A673 (cell line): ENCODE measurements around the gene MFAP3L. TPM values are rescaled to one million over a fixed set of nuclear protein-coding genes. Genes with fewer than 3 reads are reported as not detected.

Experiments used
- BruUV-seq: library from RNA; stranded (reverse); fragments of 400-500 nt; replicated peaks from 2 replicates; lab custom pipeline; 2021; lab: Mats Ljungman, UMichigan
- CTCF ChIA-PET: fragments of 300-600 bp; sonication (Branson Sonifier 250); formaldehyde crosslinking; loops from one replicate; lab custom pipeline; 2022; ENCODE audit warnings: antibody characterized with exemption; lab: Charles Lee
- POLR2A ChIA-PET: fragments of 300-600 bp; sonication (Branson Sonifier 250); formaldehyde crosslinking; loops from one replicate; lab custom pipeline; 2022; ENCODE audit warnings: antibody characterized with exemption; ENCODE audit not compliant: low non-redundant PET; lab: Charles Lee
- DNase-seq: peaks from one replicate; pipeline ENCODE4 v3.0.0-alpha.2; 2015; ENCODE audit warnings: low spot score
- H3K27ac ChIP-seq: fragments of 200-600 bp; sonication (generic); 2 replicates; pipeline ENCODE4 v1.5.1; 2016; ENCODE audit warnings: mixed run types, low read depth, mild to moderate bottlenecking, mixed read lengths, antibody characterized with exemption, low read length; ENCODE audit not compliant: poor library complexity, severe bottlenecking
- H3K27me3 ChIP-seq: fragments of 200-600 bp; sonication (generic); replicated peaks from 2 replicates; pipeline ENCODE4 v1.6.1; 2017; ENCODE audit warnings: mixed run types, low read depth, mild to moderate bottlenecking, mixed read lengths, antibody characterized with exemption, low read length; ENCODE audit not compliant: insufficient read depth, poor library complexity
- H3K36me3 ChIP-seq: fragments of 200-600 bp; sonication (generic); 2 replicates; pipeline ENCODE4 v1.6.1; 2016; ENCODE audit warnings: mixed run types, mild to moderate bottlenecking, mixed read lengths, antibody characterized with exemption, low read length; ENCODE audit not compliant: insufficient read depth, poor library complexity, severe bottlenecking
- H3K4me1 ChIP-seq: fragments of 200-600 bp; sonication (generic); 2 replicates; pipeline ENCODE4 v1.6.1; 2017; ENCODE audit warnings: mixed run types, mild to moderate bottlenecking, mixed read lengths, antibody characterized with exemption, low read length; ENCODE audit not compliant: insufficient read depth, poor library complexity, severe bottlenecking
- H3K4me3 ChIP-seq: fragments of 200-600 bp; sonication (generic); 2 replicates; pipeline ENCODE4 v1.5.1; 2016; ENCODE audit warnings: low read depth, mixed run types, mild to moderate bottlenecking, mixed read lengths, low read length; ENCODE audit not compliant: poor library complexity, severe bottlenecking
- H3K9me3 ChIP-seq: fragments of 200-600 bp; sonication (generic); 2 replicates; pipeline ENCODE4 v1.6.1; 2016; ENCODE audit warnings: mixed run types, low read depth, mild to moderate bottlenecking, mixed read lengths, antibody characterized with exemption, low read length; ENCODE audit not compliant: poor library complexity, severe bottlenecking
- EZH2 ChIP-seq: fragments of 200-600 bp; sonication (generic); IDR thresholded peaks from 2 replicates; pipeline ENCODE4 v1.6.1; 2017; ENCODE audit warnings: borderline replicate concordance, low read depth, mild to moderate bottlenecking, mixed read lengths, antibody characterized with exemption, low read length; ENCODE audit not compliant: poor library complexity, severe bottlenecking
- intact Hi-C: fragments of 100-400 bp; cut with micrococcal nuclease; formaldehyde crosslinking; loops from one replicate; pipeline ENCODE4 v1.10.0; 2022; ENCODE audit not compliant: unreplicated experiment
- total RNA-seq: library from RNA; stranded (reverse); gene quantifications from 2 replicates; pipeline ENCODE4 v1.2.3, GENCODE V29; 2021
- TF ChIP-seq, protein P1 (sequence below): fragments of 300-800, 200-600 bp; sonication (generic); conservative IDR thresholded peaks from 2 replicates; pipeline ENCODE4 v1.5.1; 2017; ENCODE audit warnings: low read depth, mild to moderate bottlenecking, antibody characterized with exemption, low read length, moderate library complexity, mixed read lengths

The MFAP3L gene
- total RNA-seq, 1 experiment from 2014 or later, result 7.6 TPM

GRCh38 chr4:169963998-169964397 lies 62.2 kb downstream of the MFAP3L start:
- DNase-seq, result no peak
- intact Hi-C loops, result no loop called here
- H3K36me3 ChIP-seq, result no peaks in the 10 kb centered on the region
- no peak overlapping the region for H3K4me3 ChIP-seq
- BruUV-seq, result no TSS peak
- H3K27me3 ChIP-seq, result no peaks in the 10 kb centered on the region
- TF ChIP-seq EZH2, result no peak
- TF ChIP-seq, protein P1, sequence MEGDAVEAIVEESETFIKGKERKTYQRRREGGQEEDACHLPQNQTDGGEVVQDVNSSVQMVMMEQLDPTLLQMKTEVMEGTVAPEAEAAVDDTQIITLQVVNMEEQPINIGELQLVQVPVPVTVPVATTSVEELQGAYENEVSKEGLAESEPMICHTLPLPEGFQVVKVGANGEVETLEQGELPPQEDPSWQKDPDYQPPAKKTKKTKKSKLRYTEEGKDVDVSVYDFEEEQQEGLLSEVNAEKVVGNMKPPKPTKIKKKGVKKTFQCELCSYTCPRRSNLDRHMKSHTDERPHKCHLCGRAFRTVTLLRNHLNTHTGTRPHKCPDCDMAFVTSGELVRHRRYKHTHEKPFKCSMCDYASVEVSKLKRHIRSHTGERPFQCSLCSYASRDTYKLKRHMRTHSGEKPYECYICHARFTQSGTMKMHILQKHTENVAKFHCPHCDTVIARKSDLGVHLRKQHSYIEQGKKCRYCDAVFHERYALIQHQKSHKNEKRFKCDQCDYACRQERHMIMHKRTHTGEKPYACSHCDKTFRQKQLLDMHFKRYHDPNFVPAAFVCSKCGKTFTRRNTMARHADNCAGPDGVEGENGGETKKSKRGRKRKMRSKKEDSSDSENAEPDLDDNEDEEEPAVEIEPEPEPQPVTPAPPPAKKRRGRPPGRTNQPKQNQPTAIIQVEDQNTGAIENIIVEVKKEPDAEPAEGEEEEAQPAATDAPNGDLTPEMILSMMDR, result no peak
- H3K27ac ChIP-seq, result no peak overlapping the region
- H3K4me1 ChIP-seq, result no peaks in the 10 kb centered on the region
- ChIA-PET POLR2A (no interaction called here), CTCF (no interaction called here)
- H3K9me3 ChIP-seq, result no peaks in the 10 kb centered on the region

DNA sequence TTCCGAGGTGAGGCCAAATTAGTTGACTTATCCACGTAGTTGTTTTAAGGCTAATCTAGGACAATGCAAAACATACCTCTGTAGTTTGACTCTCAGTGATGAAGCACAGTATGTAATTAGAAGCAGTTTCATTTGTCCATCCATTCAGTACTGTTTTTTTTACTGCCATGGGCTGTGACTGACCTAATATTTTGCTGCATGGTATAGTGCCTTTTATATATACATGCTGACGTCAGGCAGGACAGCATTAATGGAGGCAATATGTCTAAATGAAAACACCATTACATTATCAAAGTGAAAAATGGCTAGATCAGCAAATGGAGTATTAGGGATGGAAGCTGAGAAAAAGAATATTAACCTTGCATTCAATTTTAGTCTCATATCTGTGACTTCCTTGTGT lies 66.9 kb downstream of the MFAP3L start:
- Histone ChIP-seq H3K4me1 (no peaks in the 10 kb centered on the region), H3K9me3 (no peaks in the 10 kb centered on the region), H3K27ac (no peak overlapping the region), H3K4me3 (no peak overlapping the region), H3K27me3 (no peaks in the 10 kb centered on the region), H3K36me3 (no peaks in the 10 kb centered on the region)
- TF ChIP-seq, protein P1, result no peak
- no peak for TF ChIP-seq EZH2
- BruUV-seq, result no TSS peak
- no peak for DNase-seq
- POLR2A ChIA-PET, result no interaction called here
- intact Hi-C loops, result no loop called here
- CTCF ChIA-PET, result no interaction called here

DNA sequence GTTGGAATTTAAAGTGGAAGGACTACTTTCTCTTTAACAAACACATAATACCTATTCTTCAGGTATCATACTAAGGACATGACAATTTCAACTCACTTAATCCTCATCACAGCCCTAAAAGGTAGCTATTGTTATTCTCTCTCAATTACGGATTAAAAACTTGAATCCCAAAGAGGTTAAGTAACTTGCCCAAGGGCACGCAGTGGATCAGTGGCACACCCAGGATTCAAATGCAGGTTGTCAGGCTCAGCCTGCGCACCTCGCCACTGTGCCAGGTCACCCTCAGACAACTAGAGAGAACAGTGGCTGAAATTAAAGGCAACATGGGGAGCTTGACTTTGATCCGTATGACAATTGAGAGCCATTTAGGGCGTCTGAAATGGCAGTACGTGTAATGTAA lies 67.6 kb downstream of the MFAP3L start:
- ChIA-PET POLR2A (no interaction called here), CTCF (no interaction called here)
- H3K4me3 ChIP-seq, result no peak overlapping the region
- H3K4me1 ChIP-seq, result no peaks in the 10 kb centered on the region
- H3K27me3 ChIP-seq, result no peaks in the 10 kb centered on the region
- H3K9me3 ChIP-seq, result no peaks in the 10 kb centered on the region
- H3K36me3 ChIP-seq, result no peaks in the 10 kb centered on the region
- TF ChIP-seq EZH2, result no peak
- TF ChIP-seq, protein P1, result no peak
- intact Hi-C loops, result no loop called here
- no TSS peak for BruUV-seq
- no peak for DNase-seq
- no peak overlapping the region for H3K27ac ChIP-seq
